ENCODE measurements around the gene FSTL3. TPM values are rescaled to one million over a fixed set of nuclear protein-coding genes. Genes with fewer than 3 reads are reported as not detected.

Gene FSTL3
- total and polyA plus RNA-seq, 2 of the 8 experiments (the other 6 are each of a cell fraction or from before 2014, with no cell fraction given), result 8.1 to 11.8 TPM

DNA sequence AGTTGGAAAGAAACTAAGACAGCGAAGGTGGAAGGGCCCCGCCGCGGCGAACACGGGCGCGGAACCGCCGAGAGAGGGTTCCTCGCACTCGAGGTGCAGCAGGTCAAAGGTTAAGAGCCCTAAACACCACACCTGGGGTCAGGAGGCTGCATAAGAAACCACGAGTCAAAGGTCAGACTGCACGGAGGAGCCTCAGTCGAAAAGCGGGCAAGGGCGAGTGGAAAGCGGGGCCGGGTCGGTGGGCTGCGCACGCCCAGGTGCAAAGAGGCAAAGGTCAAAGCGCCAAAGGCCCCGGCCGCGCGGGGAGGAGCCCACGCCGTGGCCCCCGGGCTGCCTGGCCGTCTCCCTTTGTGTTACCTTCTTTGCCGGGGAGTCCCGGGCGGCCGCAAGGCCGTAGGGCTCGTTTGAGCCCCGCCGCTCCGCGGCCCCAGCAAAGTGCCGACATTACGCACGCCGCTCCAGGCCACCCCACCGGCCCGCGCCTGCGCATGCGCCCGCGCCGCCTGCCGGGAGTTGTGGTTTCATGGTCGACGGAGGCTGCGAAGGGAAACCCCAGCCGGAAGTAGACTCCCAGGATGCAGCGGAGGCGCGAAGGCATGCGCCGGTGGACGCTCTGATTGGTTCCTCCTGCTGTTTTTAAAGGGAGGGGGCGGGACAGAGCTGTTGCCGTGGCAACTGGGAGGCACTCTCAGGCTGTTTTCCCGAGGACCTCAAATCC is 43.0 kb upstream of the FSTL3 start, which contains the start of gene POLRMT (continued):
- TF ChIP-seq HDAC6 (IDR thresholded peaks at IDR 0.05; ENCODE audit: low read depth, low read length) (no peak), BACH1 (IDR thresholded peaks at IDR 0.05; ENCODE audit: low read length) (no peak), EP300 (IDR thresholded peaks at IDR 0.05; ENCODE audit: borderline replicate concordance in 1 of 2, low read depth in 2 of 2, low read length in 2 of 2) (no peak), SRF (IDR thresholded peaks at IDR 0.05; ENCODE audit: low read depth, low read length) (no peak), JUND (IDR thresholded peaks at IDR 0.05; ENCODE audit: low read length) (no peak), POU5F1 (IDR thresholded peaks at IDR 0.05; ENCODE audit: low read depth, low read length) (no peak), KDM5A (IDR thresholded peaks at IDR 0.05; ENCODE audit: low read length) (no peak), SP4 (IDR thresholded peaks at IDR 0.05; ENCODE audit: low read length) (no peak), EZH2 (IDR thresholded peaks at IDR 0.05; ENCODE audit: low read depth, low read length, severe bottlenecking) (no peak), HDAC2 (IDR thresholded peaks at IDR 0.05; ENCODE audit: borderline replicate concordance in 1 of 2, low read depth in 2 of 2, low read length in 2 of 2) (no peak; a peak in 1 of 4 replicates), PHF8 (conservative IDR thresholded peaks at IDR 0.05; ENCODE audit: low read depth, low read length) (peak; percentile 65), POLR2AphosphoS5 (IDR thresholded peaks at IDR 0.05; ENCODE audit: low read depth, low read length) (no peak), CHD1 (IDR thresholded peaks at IDR 0.05; ENCODE audit: low read depth, low read length) (no peak), EGR1 (IDR thresholded peaks at IDR 0.05; ENCODE audit: borderline replicate concordance, low read depth, low read length) (no peak), ASH2L (IDR thresholded peaks at IDR 0.05; ENCODE audit: low read length) (peak; percentile 62), SIX5 (IDR thresholded peaks at IDR 0.05; ENCODE audit: low read depth, low read length) (peak; percentile 62; the same call in 1 of the 2 replicates)
